Vagina (tissue), 2 donors: ENCODE results near the gene GRM2.

ENCODE experiments used
- POLR2A ChIP-seq, 2 donors: fragments of 450-650 bp; IDR thresholded peaks; one replicate each; pipeline ENCODE4 v1.6.1; 2017; ENCODE audit warnings: antibody characterized with exemption in 2 of 2, mild to moderate bottlenecking in 2 of 2, moderate library complexity in 2 of 2
- POLR2AphosphoS5 ChIP-seq, 2 donors: sonication (generic); formaldehyde crosslinking; IDR thresholded peaks; one replicate each; pipeline ENCODE4 v1.9.0; 2017; ENCODE audit warnings: antibody characterized with exemption in 2 of 2, mild to moderate bottlenecking in 2 of 2, low read depth in 1 of 2; ENCODE audit not compliant: insufficient read depth in 1 of 2

- TF ChIP-seq POLR2A (IDR thresholded peaks at IDR 0.05) (no peak), POLR2AphosphoS5 (IDR thresholded peaks at IDR 0.05; ENCODE audit: insufficient read depth in 1 of 2, low read depth in 1 of 2) (no peak)
Measured at GRCh38 chr3:51680663-51681230, 26.1 kb upstream of the GRM2 start.
